GM20431 (cell line): ENCODE results near the gene TSHZ2.
"Not testable (repeated sequence)": the region's sequence is repeated elsewhere in the genome, so short reads cannot be mapped to it uniquely, and the experiment has no call there.

Source experiments
- in situ Hi-C: fragments of 300-500 bp; cut with MseI, MboI; formaldehyde crosslinking; loops from one replicate; pipeline ENCODE4 v1.15.0; 2020; ENCODE audit warnings: low sequenced_read_pairs; ENCODE audit not compliant: unreplicated experiment

TSHZ2 gene

DNA sequence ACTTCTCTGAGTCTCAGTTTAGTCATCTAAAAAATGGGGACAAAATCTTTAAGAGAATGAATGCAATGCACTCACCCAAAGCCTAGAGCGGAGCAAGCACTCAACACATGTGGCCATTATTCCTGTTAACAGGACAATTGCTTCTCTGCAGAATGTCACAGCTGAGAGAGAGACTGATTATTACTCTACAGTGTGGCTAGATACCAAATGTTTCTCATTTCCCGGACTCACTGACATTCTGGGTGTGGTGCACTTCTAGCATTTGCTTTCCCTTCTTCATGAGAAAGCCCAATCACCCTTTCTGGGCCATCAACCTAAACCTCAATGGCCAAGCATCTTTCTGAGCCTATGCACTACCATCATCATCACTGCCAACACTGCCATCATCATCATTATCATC, 347.6 kb downstream of the TSHZ2 start:
- in situ Hi-C loops = no loop called here

DNA sequence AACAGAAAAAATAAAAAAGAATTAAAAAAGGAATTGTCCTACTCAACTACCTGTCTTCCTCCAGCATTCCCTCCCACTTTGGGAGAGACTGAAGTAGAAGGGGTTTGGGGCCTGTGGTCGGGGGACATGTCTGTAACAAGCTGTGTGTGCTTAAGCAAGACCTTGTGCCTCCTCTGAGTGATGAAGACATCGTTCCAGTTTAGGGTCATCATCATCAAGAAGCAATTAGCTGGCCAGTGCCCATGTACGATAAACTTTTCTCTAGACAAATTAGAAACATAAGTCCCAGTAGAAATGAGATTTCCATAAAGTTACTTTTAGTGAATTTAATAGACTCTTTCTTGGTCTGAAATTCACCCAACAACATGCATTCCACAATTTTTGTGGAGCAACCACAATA, 348.5 kb downstream of the TSHZ2 start:
- in situ Hi-C loops = no loop called here

DNA sequence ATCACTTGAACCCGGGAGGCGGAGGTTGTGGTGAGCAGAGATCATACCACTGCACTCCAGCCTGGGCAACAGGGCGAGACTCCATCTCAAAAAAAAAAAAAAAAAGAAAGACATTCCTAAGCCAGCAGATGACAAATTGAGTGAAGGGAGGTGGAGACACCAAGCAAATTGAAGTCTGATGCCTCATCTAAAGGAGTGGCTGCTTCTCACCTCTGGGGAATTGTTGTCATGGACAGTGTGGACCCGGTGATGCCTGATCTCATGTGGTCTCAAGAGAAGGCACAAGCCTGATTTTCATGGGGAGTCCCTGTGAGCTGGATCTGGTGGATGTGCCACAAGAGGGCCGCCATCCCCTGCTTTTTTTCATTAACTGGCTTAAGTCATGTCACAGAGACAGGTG, 349.4 kb downstream of the TSHZ2 start:
- in situ Hi-C loops = no loop called here

DNA sequence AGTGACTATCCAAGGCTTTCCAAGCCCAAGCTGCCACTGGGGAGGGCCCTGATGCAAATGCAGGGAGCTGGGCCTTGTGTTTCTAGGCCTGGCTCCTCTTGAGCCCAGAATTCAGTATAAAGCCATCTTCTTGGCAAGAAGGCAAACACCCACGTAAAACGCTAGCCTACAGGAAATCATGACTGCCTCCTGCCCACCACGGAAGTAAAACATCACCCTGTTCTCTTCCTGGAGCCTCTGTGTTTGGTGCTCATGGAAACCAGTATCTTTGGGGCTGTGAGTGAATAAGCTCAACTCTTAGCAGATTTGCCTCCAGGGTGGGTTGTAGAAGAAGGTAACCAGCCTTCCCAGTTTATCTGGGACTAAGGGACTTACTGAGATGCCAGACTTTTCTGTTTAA, 350.5 kb downstream of the TSHZ2 start:
- in situ Hi-C loops = no loop called here

DNA sequence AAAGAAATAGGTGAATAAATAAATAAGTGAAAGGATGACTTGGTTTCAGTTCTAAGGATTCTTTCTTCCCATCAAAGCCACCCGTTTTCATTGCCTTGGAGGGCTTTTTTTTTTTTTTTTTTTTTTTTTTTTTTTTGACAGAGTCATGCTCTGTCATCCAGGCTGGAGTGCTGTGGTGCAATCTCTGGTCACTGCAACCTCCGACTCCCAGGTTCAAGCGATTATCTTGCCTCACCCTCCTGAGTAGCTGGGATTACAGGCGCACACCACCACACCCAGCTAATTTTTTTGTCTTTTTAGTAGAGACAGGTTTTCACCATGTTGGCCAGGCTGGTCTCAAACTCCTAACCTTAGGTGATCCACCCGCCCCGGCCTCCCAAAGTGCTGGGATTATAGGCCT, 351.3 kb downstream of the TSHZ2 start:
- in situ Hi-C loops = not testable (repeated sequence)

DNA sequence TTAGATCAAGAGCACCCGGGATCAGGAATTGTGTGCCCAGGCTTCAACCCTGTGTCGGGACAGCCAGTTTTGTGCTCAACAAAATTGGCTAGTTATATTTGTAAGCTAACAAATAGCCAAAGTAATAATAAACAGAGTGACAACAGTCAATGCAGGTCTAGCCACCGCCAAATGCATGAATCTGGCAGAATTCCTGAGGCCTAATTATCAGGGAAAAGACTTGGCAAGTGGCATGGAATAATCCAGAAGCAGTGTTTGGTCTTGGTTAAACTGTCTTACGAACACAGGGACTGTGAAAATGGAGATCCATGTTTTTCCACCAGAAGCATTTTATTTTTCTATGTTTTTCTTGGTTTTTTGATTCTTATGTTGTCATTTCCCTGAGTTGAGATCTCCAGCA, 352.7 kb downstream of the TSHZ2 start:
- in situ Hi-C loops = no loop called here

DNA sequence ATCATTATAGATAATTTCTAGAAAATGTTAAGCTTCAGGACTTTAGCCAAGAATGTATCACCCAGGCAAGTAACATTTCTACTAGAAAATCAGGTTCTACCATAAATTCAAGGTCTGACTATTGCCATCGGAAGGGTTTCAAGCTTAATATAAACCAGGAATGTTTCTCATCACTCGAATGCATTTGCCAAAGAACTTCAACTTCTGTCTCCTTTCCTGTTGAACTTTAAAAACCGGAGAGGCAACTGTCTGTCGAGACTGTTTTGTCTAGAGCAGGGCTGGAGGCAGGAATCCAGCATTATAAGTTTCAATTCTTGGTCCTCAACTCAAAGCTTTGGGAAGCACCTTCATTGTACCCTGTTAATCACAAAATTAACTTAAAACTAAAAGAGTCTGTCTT, 356.8 kb downstream of the TSHZ2 start:
- in situ Hi-C loops = no loop called here

DNA sequence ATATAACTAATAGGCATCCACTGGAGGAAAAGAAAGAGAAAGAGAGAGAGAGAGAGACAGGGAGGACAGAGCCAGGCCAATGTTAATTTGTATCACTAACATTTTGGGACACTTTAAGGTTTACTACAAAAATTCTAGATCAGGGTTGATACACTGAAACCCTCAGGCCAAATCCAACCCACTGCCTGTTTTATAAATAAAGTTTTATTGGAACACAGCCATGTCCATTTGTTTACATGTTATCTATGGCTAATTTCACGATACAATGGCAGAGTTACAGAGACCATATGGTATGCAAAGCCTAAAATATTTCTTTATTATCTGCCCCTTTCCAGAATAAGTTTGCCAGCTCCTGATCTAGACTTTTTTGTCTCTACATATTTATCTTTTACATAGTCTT, 357.6 kb downstream of the TSHZ2 start:
- in situ Hi-C loops = no loop called here

DNA sequence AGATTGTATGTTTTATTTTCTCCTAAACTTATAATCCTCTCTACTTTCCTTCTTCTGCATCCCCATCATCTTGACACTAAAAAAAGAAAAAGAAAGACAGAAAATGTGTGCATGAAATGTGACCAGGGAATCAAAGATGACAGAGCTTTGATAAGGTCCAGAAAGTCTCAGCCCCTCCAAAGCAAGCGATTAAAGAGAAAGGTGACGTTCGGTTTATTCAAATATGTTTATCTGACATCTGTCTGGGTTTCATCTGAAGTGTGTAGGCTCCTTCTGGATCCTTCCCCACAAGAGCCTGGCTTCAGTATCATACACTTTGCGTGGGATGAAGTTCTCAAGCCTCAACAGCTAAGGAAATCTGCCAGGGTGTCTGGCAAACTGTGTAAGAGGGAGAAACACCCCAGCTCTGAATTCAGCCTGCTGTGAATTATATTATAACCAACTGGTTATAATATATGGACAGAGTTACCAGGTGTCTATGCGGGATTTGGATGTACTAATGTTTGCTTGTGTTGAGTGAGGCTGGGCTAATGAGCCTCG, 358.5 kb downstream of the TSHZ2 start:
- in situ Hi-C loops = no loop called here

DNA sequence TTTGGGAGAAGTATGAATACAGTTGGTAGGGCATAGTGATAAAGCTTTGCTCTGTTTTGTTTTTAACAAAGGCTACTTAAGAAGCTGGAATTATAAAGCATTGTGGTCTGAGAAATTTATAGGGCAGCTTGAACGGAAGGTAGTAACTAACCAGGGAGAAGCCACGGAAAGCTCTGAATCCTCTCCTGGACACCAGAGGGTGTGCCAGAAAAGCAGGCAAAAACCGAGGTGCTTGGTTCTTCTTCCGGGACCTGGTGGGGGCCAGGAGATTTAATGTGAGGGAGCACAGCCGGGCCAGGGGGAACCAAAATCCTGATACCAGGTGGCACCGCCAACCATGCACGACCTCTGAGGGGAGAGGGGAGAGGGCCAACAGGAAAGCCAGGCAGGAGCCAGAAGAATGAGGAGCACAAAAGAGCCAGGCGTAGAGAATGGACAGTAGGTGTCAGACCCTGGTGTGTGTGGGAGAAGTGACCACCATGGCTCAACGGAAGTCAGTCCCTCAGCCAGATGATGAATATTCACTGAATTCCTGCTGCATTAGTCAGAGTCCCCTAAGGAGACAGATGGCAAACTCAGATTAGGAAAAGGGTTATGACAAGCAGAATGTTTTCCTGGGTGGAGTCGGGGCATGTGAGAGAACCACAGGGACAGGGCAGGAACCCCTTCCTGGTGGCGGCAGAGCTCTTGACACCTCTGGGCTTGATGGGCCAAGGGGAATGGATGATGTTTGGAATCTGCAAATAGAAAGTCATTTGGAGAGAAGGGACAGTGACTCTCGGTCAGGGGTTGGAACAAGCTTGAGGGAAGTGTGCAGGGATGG, 359.2 kb downstream of the TSHZ2 start:
- in situ Hi-C loops = no loop called here

DNA sequence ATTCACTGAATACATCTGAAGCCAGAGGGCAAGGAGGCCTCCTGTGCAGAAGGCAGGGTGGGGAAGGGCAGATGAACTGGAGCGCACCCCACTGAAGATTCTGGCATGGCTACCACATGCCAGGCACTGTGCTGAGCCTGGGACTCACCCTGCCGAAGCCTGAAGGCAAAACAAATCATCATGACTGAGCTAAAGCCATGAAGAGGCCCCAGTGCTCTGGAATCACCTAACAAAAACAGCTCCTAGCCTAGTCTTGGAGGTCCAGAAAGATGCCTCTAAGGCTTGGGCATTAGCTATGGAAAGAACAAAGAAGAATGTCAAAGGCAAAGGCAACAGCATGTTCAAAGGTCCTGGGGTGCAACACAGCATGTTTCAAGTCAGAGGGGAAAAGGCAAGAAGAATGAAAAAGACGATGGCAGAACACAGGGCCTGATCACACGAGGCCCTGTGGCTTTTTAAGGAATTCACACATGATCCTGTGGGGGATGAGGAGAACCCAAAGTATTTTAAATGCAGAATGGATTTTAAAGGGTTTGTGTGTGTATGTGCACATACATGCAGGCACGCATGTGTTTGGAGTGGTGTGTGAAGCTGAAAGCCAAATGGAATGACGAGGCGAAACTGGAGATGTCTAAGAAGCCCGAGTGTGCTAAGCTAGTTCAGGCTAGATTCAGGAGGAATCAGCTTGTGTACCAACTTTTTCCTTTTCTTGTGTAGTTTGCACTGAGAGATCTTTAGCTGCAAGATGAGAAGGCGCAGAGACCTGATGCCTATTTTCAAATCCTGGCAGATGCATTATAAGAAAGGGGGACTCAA, 360.1 kb downstream of the TSHZ2 start:
- in situ Hi-C loops = no loop called here

DNA sequence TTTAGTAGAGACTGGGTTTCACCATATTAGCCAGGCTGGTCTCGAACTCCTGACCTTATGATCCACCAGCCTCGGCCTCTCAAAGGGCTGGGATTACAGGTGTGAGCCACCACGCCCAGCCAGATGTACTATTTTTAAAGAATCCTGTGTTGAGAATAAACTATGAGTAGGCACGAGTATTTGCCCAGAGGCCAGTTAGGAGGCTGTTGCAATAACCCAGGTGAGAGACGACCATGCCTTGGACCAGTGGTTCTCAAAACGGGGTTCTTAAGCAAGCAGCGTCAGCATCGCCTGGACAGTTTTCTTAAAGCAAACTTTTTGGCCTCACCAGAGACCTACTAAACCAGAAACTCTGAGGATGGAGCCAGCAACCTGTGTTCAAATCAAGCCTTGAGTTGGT, 362.7 kb downstream of the TSHZ2 start:
- in situ Hi-C loops = no loop called here

DNA sequence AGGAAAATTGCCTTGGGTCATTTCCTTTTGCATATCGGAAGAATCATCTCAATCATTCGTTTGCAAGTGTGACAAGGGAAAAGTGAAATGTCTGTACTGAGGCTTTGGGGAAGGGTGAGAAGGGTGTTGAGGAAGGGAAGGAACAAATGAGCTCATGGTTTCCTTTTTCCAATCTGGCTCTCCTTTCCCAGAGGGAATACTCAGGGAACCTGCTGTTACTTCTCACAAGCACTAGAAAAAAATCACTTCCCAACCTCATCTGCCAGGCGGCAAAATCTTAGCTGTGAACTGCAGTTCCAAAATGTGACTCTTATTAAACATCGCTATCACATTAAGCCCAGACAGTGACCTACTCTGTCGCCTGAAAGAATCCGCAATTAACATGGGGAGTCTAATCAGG, 363.4 kb downstream of the TSHZ2 start:
- in situ Hi-C loops = no loop called here

DNA sequence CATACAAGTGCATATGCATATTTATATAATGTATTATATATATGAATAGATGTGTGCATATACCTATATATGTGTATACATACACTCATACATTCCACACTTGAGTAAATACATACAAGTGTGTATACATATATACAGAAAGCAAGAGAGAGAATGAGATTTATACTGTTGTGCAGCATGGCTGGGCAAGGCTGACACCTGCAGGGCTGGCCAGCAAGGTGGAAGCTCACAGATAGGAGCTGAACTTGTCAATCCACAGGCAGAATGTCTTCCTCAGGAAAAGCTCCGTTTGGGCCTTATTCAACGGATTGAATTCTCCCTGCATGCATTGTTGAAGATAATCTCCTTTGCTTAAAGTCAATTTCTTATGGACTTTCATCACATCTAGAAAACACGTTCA, 364.7 kb downstream of the TSHZ2 start:
- in situ Hi-C loops = no loop called here

DNA sequence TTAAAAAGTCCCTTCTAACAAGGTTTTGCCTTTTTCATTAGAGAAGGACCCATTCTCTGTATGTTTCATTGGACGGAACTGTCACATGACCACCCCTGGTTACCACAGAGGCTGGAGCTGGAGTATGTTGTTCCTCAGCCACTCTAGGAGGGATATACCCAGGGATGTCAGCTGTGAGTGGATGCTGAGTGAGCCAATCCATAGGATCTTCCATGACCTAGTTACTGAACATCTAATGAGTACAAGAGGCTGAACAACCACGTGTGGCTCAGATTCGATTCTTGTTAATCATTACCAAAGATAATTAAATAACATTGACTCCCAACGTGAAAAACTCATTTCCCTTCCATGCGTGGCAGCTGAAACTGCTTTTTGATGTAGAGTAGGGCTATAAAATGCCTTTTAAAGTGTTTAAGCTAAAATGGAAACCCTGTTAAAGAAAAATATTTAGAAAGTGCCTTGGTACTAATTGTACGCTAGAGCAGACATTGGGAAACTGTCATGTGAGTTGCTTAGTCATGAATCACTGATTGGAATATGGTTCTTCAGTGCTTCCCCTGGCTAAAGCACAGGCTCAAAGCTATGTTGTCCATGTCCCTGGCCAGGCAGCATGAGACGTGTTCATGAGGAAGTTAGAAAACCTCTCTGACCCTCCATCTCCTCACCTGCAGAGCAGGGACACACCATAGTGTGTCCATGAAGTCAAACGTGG, 365.4 kb downstream of the TSHZ2 start:
- in situ Hi-C loops = no loop called here

DNA sequence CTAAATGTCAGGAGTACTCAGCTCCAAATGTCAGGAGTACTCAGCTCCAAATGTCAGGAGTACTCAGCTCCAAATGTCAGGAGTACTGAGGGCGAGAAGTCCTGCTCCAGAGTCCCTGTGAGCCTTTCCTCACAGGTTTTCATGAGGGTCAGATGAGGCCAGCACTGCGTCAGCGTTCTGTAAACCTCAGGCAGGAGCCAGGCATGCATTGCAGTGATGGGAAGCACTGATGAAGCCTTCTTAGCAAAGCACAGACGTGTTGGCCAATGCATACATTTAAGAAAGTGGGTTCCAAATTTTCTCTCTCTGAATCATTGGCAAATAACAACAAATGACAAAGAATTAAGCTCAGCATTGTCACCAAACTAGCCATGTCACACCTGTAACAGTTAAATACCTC, 366.6 kb downstream of the TSHZ2 start:
- in situ Hi-C loops = no loop called here

DNA sequence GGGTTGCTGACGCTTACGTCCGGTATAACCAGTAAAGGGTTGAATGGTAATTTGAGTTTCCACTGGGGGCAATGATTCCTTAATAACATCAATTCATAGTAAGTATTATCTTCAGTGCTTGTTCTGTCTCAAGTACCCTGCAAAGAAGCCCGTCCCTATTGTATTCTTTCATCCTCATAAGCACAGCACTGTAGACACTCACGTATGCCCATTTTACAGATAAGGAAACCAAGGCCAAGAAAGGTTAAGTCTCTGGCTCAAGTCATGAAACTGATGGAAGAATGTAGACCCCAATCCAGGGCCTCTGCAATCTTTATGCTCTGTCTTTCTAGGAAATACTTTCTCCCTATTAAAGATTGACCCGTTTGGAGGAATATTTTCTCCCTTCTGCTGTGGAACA, 370.3 kb downstream of the TSHZ2 start:
- in situ Hi-C loops = no loop called here

DNA sequence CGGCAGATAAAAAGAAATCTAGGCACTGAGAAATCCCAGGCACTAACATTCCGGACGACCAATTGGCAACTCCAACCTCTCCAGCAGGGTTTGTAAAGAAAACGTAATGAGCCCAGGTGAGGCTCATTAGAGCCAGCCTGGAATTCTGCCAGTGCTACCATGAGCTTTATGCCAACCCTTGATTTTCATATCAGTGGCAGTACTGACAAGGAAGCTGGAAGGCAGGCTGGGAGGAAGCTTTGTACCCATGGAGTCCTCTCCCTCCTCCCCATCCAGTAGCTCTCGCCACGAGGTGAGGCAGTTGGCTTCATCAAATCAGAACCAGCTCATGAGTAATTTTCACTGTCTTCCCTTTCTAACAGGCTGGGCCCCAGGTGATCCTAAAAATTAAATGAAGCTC, 371.3 kb downstream of the TSHZ2 start:
- in situ Hi-C loops = no loop called here

DNA sequence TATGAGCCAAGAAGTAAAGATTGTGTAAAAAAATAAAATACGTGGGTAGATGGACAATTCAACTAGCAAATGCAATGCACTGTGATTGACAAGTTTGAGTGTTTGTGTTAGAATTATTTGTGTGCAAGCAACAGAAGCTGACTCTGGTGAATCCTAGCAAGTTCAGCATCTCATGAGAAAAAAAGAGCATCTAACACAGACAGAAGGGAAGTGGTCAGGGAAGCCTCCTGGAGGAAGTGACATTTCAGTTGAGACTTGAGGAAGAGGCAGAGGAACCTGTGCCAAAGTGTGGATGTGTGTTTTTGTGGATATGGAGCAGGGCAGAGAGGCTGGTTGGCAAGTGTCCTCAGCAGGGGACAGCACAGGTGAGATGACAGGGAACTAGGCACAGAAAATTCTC, 372.7 kb downstream of the TSHZ2 start:
- in situ Hi-C loops = no loop called here

DNA sequence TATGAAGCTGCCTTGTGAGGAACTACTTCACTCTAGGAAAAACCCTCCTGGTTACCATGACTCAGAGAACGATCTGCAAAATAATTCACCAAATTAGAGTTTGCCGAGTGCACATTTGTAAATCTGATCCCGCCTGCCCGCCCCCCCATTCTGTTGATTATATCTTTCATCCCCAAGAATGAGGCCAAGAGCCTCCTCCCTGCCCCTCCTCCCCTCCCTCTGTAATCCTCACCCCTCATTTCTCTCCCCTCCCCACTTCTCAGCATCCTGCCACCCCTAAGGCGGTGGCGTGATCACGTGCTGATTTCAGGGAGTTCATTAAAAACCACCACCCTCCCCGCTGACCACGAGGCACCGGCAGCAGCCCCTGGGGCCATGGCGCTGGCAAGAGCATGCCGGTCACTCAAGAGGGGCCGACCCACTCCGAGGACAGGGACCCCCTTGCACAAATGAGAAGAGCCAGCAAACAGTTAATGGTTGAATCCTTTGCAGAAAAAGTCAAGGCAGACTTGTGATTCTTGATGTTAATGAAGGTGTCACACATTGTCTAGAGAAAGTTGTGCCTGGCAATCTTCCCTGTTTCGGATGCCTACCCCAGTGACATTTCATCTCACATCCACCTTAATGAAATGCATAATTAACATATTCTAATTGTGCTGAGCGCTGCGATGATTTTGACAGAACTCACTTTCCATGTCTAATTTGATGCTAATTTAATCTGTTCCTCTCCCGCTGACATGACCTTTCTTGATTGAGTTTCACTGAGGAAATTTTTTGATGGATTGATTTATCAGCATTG, 373.6 kb downstream of the TSHZ2 start:
- in situ Hi-C loops = no loop called here
